NCI-H526 treated with DMSO at 0.1 percent for 48 hours (cell line): Measurements from ENCODE around the gene LTA.
A peak's percentile ranks its signal among the peaks of the same experiment; 100 is the strongest.
"Not testable (repeated sequence)": the region's sequence is repeated elsewhere in the genome, so short reads cannot be mapped to it uniquely, and the experiment has no call there.

Source experiments
- DNase-seq: peaks from one replicate; lab custom pipeline; 2025; lab: John Stamatoyannopoulos, UW

The LTA gene

GRCh38 chr6:31541658-31542521, 30.2 kb upstream of the LTA start, which contains the start of gene DDX39B:
Gene DDX39B (minus strand): TSS chr6:31542003. CDS start chr6:31540532, 1,471 bp downstream.
- peak; percentile 95 for DNase-seq

DNA sequence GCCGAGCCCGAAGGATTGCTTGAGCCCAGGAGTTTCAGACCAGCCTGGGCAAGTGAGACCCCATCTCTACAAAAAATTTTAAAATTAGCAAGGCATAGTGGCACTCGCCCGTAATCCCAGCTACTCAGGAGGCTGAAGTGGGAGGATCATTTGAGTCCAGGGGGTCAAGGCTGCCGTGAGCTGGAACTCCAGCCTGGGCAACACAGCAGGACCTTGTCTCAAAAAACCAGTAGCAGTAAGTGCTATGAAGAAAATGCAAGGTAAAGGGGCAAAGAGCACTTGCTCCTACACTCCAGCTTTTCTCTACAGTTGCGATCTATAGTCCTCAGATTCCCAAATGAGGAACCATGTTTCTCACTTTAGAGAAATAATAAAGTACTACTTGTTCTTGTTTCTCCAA, 28.4 kb upstream of the LTA start:
- no peak for DNase-seq

GRCh38 chr6:31544676-31545075, 27.4 kb upstream of the LTA start:
- DNase-seq: no peak

DNA sequence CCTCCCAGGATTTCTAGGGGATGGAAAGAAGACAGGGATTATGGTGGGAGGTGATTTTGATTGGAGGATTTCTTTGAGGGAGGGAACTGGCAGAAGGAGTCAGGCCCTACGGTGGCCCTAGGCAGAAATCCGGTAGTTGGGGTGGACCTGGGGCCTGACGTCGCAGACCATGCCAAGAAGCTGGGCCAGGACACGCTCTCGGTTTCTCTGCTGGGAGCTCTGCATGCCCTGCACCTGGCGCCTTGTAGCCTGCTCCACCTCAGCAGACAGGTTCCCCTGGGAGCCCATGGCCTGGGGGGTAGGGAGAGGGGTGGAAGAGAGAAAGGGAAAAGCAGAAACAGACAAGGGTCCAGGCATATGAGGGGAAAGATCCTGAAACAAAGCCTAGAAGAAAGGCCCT, 26.8 kb upstream of the LTA start:
- no peak for DNase-seq

DNA sequence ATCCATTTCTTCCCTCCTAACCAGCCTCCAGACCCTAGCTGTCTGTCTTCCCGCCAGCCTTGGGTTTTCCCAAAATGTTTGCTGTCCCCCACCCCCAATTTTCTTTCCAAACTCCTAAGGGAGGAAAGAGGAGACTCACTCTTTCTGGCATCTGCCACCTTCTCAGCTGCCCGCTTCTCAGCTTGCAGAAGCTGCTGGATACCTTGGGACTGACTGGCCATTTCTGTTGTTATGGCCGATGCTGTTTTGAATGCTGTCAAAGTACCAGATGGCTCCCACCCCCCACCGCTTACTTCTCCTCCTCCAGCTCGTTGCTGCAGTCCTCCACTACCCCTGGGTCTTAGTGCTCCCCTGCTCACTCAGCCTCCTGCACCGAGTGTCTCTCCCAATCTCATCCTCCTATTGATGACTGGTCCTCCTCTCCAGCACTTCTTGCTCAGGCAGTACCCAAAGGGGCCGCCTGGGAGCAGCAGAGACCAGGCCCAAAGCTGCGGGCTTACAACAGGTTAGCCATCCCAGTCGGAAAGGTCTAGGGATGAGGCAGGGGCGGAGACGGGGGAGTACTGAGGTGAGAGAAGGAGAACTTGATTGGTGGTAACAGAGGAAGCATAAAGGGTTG, 25.6 kb upstream of the LTA start, which contains the start of gene ATP6V1G2:
Gene ATP6V1G2, minus strand, starts transcription at position 270 of the 619 bp plus-strand sequence. Its CDS starts 49 bp downstream, at position 221.
- peak; percentile 95 for DNase-seq

DNA sequence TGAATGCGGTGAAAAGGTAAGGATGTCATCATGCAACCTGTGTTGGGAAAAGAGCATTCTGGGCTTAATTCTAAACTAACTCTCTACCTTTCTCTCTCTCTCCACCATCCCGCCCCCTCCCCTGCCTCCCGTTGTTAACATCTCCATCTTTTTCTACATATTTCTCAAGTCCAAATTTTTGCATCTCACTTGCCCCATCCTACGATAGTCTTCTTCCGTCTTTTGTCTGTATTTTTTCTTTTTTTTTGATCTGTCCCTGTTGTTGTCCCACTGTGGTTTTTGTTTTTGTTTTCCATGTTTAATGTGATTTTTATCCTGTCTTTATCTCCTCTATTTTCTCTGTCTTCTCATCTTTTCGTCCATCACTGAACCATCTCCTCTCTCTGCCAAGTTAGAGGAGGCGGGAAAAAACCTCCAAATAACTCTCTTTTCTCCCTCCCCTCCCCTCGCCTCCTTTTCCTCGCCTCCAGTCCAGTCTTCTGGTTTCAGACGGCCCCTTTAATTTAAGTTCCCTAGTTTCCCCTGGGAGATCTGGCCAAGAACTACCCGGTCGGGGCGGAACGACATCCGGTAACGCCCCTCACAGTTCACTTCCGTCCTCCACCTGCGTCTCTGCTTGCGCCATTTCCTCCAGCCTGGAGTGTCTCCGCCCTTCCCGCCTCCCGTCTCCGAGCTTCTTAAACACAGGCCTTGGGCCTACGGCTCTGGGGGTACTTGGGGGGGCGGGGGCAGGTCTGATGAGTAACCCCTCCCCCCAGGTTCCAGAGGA, 24.9 kb upstream of the LTA start, which contains the start of gene NFKBIL1:
Gene NFKBIL1, plus strand, starts transcription at position 651 of the 769 bp plus-strand sequence. Its CDS starts 87 bp downstream, at position 738.
- DNase-seq: peak; percentile 94

GRCh38 chr6:31547727-31548543, 24.2 kb upstream of the LTA start:
- DNase-seq: no peak

DNA sequence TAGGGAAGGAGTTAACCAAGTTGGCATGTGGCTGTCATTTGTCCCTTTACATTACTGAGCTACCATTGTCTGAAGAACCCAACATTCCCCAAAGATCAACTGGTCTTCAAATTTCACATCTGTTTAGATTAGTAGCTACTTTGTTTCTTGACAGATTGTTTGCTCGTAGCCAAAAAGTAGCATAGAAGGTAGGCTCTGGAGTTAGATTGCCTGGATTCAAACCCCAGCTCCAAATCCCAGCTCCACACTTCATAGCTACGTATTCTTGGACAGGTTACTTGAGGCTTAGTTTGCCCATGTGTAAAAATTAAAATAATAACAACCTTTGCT, 23.6 kb upstream of the LTA start:
- no peak for DNase-seq

- DNase-seq: not testable (repeated sequence)
Observed at GRCh38 chr6:31551371-31551770, 20.7 kb upstream of the LTA start.

DNA sequence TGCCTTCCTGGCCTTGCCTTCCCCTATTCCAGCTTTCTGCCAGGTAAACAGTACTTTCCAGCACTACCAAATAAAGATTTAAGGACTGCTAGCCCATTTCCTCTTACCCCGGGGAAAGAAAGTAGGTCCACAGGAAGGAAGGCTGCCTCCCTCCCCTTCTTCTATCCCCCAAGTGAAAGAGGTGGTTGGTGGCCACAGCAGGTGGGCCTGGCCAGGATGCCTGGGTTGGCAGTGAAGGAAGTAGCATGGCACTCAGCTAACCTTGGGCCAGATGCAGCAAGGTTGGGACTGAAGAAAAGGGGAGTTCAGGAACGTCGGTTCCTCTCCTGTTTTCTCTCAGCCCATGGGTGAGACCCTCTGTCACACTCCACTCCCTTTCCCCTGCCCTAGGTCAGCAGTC, 15.8 kb upstream of the LTA start:
- DNase-seq: no peak

- no peak for DNase-seq
Observed at GRCh38 chr6:31557443-31558317, 14.4 kb upstream of the LTA start.

- no peak for DNase-seq
Observed at GRCh38 chr6:31558318-31558625, 13.8 kb upstream of the LTA start.

GRCh38 chr6:31558631-31559500, 13.2 kb upstream of the LTA start:
- DNase-seq: no peak

- DNase-seq: no peak
Observed at GRCh38 chr6:31559606-31559957, 12.5 kb upstream of the LTA start.

- DNase-seq: no peak
Observed at GRCh38 chr6:31559958-31560696, 12.0 kb upstream of the LTA start.

GRCh38 chr6:31560697-31561058, 11.4 kb upstream of the LTA start:
- no peak for DNase-seq

DNA sequence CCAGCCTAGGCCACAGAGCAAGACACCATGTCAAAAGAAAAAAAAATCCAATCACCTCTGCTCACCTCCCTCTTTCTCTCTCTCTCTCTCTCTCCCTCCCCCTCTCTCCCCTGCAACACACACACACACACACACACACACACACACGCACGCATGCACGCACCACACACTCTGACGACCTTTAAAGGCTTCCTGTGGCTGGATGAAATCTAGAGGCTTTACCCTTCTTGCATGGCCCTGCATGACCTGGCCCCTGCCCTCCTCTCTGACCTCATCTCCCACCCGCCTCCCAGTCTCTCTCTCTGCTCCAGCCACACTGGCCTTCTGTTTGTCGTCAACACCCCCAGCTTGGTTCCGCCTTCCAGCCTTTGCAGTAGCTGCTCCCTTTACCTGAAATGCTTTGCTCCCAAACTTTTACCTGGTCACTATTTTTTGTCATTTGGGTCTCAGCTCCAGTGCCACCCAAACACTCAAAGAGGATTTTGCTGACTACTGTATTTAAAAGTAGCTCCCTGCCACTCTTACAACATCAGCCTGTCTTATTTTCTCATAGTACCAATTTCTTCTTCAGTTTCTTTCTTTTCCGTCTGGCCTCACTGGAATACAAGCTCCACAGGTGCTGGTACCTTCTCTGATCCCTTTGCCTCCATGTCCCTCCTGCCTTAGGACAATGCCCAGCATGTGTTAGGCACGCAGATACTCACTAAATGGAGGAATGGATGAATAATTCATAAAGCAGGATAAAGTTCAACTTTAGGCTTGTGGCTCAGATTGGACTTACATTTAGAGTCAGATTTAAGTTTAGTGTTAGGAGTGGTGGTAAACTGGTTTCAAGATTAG, 4.3 kb upstream of the LTA start:
- DNase-seq: no peak

DNA sequence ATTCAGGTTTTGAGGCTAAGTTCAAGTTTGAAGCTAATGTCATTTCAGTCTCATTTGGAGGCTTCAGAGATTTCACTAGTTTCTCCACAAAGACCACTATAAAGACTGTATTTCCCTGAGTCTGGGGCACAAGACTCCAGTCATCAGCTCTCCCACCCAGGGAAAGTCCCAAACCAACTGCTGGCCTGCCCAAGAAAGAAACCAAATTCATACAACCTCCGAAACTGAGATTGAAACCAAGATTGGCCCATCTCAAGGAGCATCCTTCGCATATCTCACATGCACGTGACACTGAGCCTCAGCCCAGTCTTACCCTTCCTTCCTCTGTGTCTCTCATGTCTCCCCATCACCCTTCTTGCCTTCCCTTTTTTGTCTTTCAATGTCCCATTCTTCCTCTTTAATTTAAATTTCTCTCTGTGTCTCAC, 3.5 kb upstream of the LTA start:
- DNase-seq: no peak
